ENCODE results near the gene TEX22.

DNA sequence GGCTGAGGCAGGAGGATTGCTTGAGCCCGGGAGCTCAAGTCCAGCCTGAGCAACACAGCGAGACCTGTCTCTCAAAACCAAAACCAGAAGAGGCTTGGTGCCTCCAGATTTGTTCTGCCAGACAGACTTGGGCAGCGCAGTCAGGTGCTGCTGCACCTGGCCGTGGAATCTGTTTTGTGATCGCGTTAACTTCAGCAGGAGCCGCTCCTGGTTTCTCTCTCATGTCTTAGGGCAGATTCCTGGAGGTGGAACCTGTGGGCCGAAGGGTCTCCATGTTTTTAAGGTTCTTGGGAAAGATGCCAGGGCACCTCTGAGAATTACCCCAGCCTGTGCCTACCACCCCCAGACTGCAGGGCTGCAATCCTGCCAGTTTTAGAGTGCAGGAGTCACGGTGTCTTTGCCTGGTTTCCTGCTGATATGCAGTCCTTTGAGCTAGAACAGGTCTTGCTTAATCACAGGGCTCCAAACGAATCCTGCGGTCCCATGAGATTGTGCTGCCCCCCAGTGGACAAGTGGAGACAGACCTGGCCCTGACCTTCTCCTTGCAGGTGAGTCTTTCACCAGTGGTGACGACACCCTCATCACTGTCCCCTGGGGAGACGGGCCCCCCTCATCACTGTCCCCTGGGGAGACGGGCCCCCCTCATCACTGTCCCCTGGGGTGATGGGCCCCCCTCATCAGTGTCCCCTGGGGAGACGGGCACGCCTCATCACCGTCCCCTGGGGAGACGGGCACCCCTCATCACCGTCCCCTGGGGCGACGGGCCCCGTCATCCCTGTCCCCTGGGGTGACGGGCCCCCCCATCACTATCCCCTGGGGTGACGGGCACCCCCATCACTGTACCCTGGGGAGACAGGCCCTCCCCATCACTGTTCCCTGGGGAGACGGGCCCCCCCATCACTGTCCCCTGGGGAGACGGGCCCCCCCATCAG is 46.2 kb upstream of the TEX22 start:
- TF ChIP-seq NFRKB (IDR thresholded peaks at IDR 0.05) (no peak), FOXA1 (IDR thresholded peaks at IDR 0.05) (no peak), CTBP1 (IDR thresholded peaks at IDR 0.05; ENCODE audit: borderline replicate concordance) (no peak), TARDBP (IDR thresholded peaks at IDR 0.05) (no peak), BHLHE40 (IDR thresholded peaks at IDR 0.05; ENCODE audit: borderline replicate concordance) (no peak), ELF4 (IDR thresholded peaks at IDR 0.05) (no peak), FOXK2 (IDR thresholded peaks at IDR 0.05) (no peak), SUZ12 (IDR thresholded peaks at IDR 0.05) (no peak)
